Skeletal muscle satellite cell (primary cell): ENCODE measurements around the gene SH3BP1.
"Not testable (repeated sequence)": the region's sequence is repeated elsewhere in the genome, so short reads cannot be mapped to it uniquely, and the experiment has no call there.

Source experiments
- H3K27me3 ChIP-seq: 2 replicates; pipeline ENCODE4 v1.7.0; 2013; ENCODE audit warnings: low read length; ENCODE audit not compliant: control insufficient read depth, insufficient read depth
- H3K36me3 ChIP-seq: 2 replicates; pipeline ENCODE4 v1.7.0; 2013; ENCODE audit warnings: mild to moderate bottlenecking, control low read depth, low read length; ENCODE audit not compliant: insufficient read depth
- H3K4me1 ChIP-seq: 2 replicates; pipeline ENCODE4 v1.7.0; 2013; ENCODE audit warnings: low read length; ENCODE audit not compliant: control insufficient read depth, insufficient read depth
- H3K4me2 ChIP-seq: 2 replicates; pipeline ENCODE4 v1.7.0; 2013; ENCODE audit warnings: mild to moderate bottlenecking, low read length
- H3K4me3 ChIP-seq: 2 replicates; pipeline ENCODE4 v1.7.0; 2013; ENCODE audit warnings: low read length
- H3K9ac ChIP-seq: 2 replicates; pipeline ENCODE4 v1.7.0; 2013; ENCODE audit warnings: mild to moderate bottlenecking, low read depth, low read length, moderate library complexity
- H3K9me3 ChIP-seq: replicated peaks from 2 replicates; pipeline ENCODE4 v1.7.0; 2013; ENCODE audit warnings: mild to moderate bottlenecking, control low read depth, low read length

The SH3BP1 gene

GRCh38 chr22:37654563-37655251 lies 15.2 kb downstream of the SH3BP1 start:
- Histone ChIP-seq H3K4me2 (no peak overlapping the region), H3K4me1 (peaks cover 13% of the 10 kb centered on the region), H3K9ac (no peak overlapping the region), H3K36me3 (peaks cover 5% of the 10 kb centered on the region), H3K27me3 (no peaks in the 10 kb centered on the region), H3K9me3 (no peaks in the 10 kb centered on the region), H3K4me3 (no peak overlapping the region)

GRCh38 chr22:37655252-37655563 lies 15.7 kb downstream of the SH3BP1 start:
- Histone ChIP-seq H3K9ac (no peak overlapping the region), H3K4me3 (no peak overlapping the region), H3K9me3 (no peaks in the 10 kb centered on the region), H3K4me1 (peaks cover 18% of the 10 kb centered on the region), H3K4me2 (no peak overlapping the region), H3K36me3 (peaks cover 2% of the 10 kb centered on the region), H3K27me3 (no peaks in the 10 kb centered on the region)

- H3K4me2 ChIP-seq, H3K27me3 ChIP-seq, H3K36me3 ChIP-seq, H3K9me3 ChIP-seq, H3K9ac ChIP-seq, H3K4me3 ChIP-seq: not testable (repeated sequence)
- peaks cover 32% of the 10 kb centered on the region for H3K4me1 ChIP-seq
Measured at GRCh38 chr22:37656583-37656982, 17.1 kb downstream of the SH3BP1 start.

- H3K36me3 ChIP-seq, result no peaks in the 10 kb centered on the region
- H3K27me3 ChIP-seq, result no peaks in the 10 kb centered on the region
- H3K9ac ChIP-seq, result peak overlapping the region; percentile 70
- H3K9me3 ChIP-seq, result no peaks in the 10 kb centered on the region
- peaks cover 39% of the 10 kb centered on the region for H3K4me1 ChIP-seq
- peak overlapping the region; percentile 86 for H3K4me2 ChIP-seq
- H3K4me3 ChIP-seq, result peak overlapping the region; percentile 73
Measured at GRCh38 chr22:37657590-37658132, 18.2 kb downstream of the SH3BP1 start.

- H3K4me1 ChIP-seq, result peaks cover 42% of the 10 kb centered on the region
- no peaks in the 10 kb centered on the region for H3K9me3 ChIP-seq
- peak within 1 kb of the TSS; percentile 96 for H3K4me2 ChIP-seq
- no peaks in the 10 kb centered on the region for H3K27me3 ChIP-seq
- H3K36me3 ChIP-seq, result no peaks in the 10 kb centered on the region
- H3K9ac ChIP-seq, result peak within 1 kb of the TSS; percentile 79
- peak within 1 kb of the TSS; percentile 82 for H3K4me3 ChIP-seq
Measured at GRCh38 chr22:37658133-37659065, 18.9 kb downstream of the SH3BP1 start, which contains the start of gene PDXP. TSS of gene PDXP (plus strand) at chr22:37658723. CDS start at chr22:37658783, 60 bp downstream.

GRCh38 chr22:37659066-37659896 lies 19.8 kb downstream of the SH3BP1 start:
- Histone ChIP-seq H3K4me3 (peak overlapping the region; percentile 82), H3K9ac (peak overlapping the region; percentile 79), H3K4me1 (peaks cover 51% of the 10 kb centered on the region), H3K9me3 (no peaks in the 10 kb centered on the region), H3K27me3 (no peaks in the 10 kb centered on the region), H3K4me2 (peak overlapping the region; percentile 96), H3K36me3 (no peaks in the 10 kb centered on the region)

- H3K4me2 ChIP-seq, result peak overlapping the region; percentile 96
- H3K4me3 ChIP-seq, result peak overlapping the region; percentile 82
- no peaks in the 10 kb centered on the region for H3K27me3 ChIP-seq
- H3K9ac ChIP-seq, result no peak overlapping the region
- no peaks in the 10 kb centered on the region for H3K9me3 ChIP-seq
- no peaks in the 10 kb centered on the region for H3K36me3 ChIP-seq
- peaks cover 57% of the 10 kb centered on the region for H3K4me1 ChIP-seq
Measured at GRCh38 chr22:37659897-37660708, 20.6 kb downstream of the SH3BP1 start.

- peaks cover 2% of the 10 kb centered on the region for H3K36me3 ChIP-seq
- H3K4me3 ChIP-seq, result no peak overlapping the region
- H3K4me2 ChIP-seq, result peak overlapping the region; percentile 96
- no peaks in the 10 kb centered on the region for H3K27me3 ChIP-seq
- no peaks in the 10 kb centered on the region for H3K9me3 ChIP-seq
- H3K4me1 ChIP-seq, result peaks cover 57% of the 10 kb centered on the region
- no peak overlapping the region for H3K9ac ChIP-seq
Measured at GRCh38 chr22:37660709-37661045, 21.2 kb downstream of the SH3BP1 start.

GRCh38 chr22:37661160-37661924 lies 21.9 kb downstream of the SH3BP1 start:
- Histone ChIP-seq H3K27me3 (no peaks in the 10 kb centered on the region), H3K9ac (peak overlapping the region; percentile 51), H3K9me3 (no peaks in the 10 kb centered on the region), H3K4me3 (peak overlapping the region; percentile 38), H3K36me3 (peaks cover 8% of the 10 kb centered on the region), H3K4me1 (peaks cover 57% of the 10 kb centered on the region), H3K4me2 (peak overlapping the region; percentile 96)

- H3K36me3 ChIP-seq, result peaks cover 12% of the 10 kb centered on the region
- no peaks in the 10 kb centered on the region for H3K27me3 ChIP-seq
- H3K4me3 ChIP-seq, result no peak overlapping the region
- H3K4me2 ChIP-seq, result no peak overlapping the region
- H3K4me1 ChIP-seq, result peaks cover 57% of the 10 kb centered on the region
- no peaks in the 10 kb centered on the region for H3K9me3 ChIP-seq
- no peak overlapping the region for H3K9ac ChIP-seq
Measured at GRCh38 chr22:37662039-37662438, 22.6 kb downstream of the SH3BP1 start.
